ENCODE results near the gene AUTS2.

GRCh38 chr7:69956541-69956940 lies 358.3 kb downstream of the AUTS2 start:
- TF ChIP-seq CTCF (IDR thresholded peaks at IDR 0.05) = no peak
- no peak for TF ChIP-seq POLR2A (IDR thresholded peaks at IDR 0.05)
